Panc1 (cell line): ENCODE results near the gene TROAP.

Experiments used
- POLR2AphosphoS5 ChIP-seq: IDR thresholded peaks from 2 replicates; pipeline ENCODE4 v1.6.1; 2012; ENCODE audit warnings: mild to moderate bottlenecking, low read depth, low read length, moderate library complexity
- REST ChIP-seq, 2 experiments: IDR thresholded peaks; 2 replicates each; pipeline ENCODE4 v1.6.1; 2011 to 2012; ENCODE audit warnings: low read depth in 2 of 2, control low read depth in 1 of 2, low read length in 1 of 2, mild to moderate bottlenecking in 1 of 2, moderate library complexity in 1 of 2; ENCODE audit not compliant: insufficient read depth in 1 of 2
- SIN3A ChIP-seq: IDR thresholded peaks from 2 replicates; pipeline ENCODE4 v1.6.1; 2012; ENCODE audit warnings: low read depth, mild to moderate bottlenecking, low read length, moderate library complexity, borderline replicate concordance; ENCODE audit not compliant: insufficient read depth
- TF ChIP-seq, protein P1 (sequence below): fragments of 450-650 bp; IDR thresholded peaks from 2 replicates; pipeline ENCODE4 v1.5.1; 2017; ENCODE audit warnings: mild to moderate bottlenecking

GRCh38 chr12:49277466-49277865 is 45.6 kb upstream of the TROAP start:
- TF ChIP-seq, protein P1, sequence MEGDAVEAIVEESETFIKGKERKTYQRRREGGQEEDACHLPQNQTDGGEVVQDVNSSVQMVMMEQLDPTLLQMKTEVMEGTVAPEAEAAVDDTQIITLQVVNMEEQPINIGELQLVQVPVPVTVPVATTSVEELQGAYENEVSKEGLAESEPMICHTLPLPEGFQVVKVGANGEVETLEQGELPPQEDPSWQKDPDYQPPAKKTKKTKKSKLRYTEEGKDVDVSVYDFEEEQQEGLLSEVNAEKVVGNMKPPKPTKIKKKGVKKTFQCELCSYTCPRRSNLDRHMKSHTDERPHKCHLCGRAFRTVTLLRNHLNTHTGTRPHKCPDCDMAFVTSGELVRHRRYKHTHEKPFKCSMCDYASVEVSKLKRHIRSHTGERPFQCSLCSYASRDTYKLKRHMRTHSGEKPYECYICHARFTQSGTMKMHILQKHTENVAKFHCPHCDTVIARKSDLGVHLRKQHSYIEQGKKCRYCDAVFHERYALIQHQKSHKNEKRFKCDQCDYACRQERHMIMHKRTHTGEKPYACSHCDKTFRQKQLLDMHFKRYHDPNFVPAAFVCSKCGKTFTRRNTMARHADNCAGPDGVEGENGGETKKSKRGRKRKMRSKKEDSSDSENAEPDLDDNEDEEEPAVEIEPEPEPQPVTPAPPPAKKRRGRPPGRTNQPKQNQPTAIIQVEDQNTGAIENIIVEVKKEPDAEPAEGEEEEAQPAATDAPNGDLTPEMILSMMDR: no peak
- TF ChIP-seq REST (IDR thresholded peaks at IDR 0.05; ENCODE audit: insufficient read depth in 1 of 2, low read depth in 2 of 2, low read length in 1 of 2): no peak
- TF ChIP-seq POLR2AphosphoS5: no peak
- TF ChIP-seq SIN3A: no peak
